Hepatocyte (in vitro differentiated cells): ENCODE results near the gene CACNA1C. TPM values are rescaled to one million over a fixed set of nuclear protein-coding genes. Genes with fewer than 3 reads are reported as not detected.

Experiments
- DNase-seq: peaks from one replicate; pipeline ENCODE4 v3.0.0-alpha.2; 2016; ENCODE audit warnings: low spot score
- H2AFZ ChIP-seq: fragments of 200-600 bp; sonication (generic); 2 replicates; pipeline ENCODE4 v1.6.0; 2016; ENCODE audit warnings: antibody characterized with exemption, mild to moderate bottlenecking
- H3K27ac ChIP-seq: fragments of 200-600 bp; sonication (generic); 2 replicates; pipeline ENCODE4 v1.5.1; 2016; ENCODE audit warnings: mild to moderate bottlenecking
- H3K27me3 ChIP-seq: fragments of 200-600 bp; sonication (generic); 2 replicates; pipeline ENCODE4 v1.6.1; 2016
- H3K36me3 ChIP-seq: fragments of 200-600 bp; sonication (generic); replicated peaks from 2 replicates; pipeline ENCODE4 v1.5.1; 2016; ENCODE audit warnings: low read depth; ENCODE audit not compliant: insufficient read depth
- H3K4me1 ChIP-seq: fragments of 200-600 bp; sonication (generic); 2 replicates; pipeline ENCODE4 v1.5.1; 2016; ENCODE audit warnings: mild to moderate bottlenecking, moderate library complexity; ENCODE audit not compliant: insufficient read depth
- H3K4me2 ChIP-seq: fragments of 200-600 bp; sonication (generic); 2 replicates; pipeline ENCODE4 v1.6.0; 2016
- H3K4me3 ChIP-seq: fragments of 200-600 bp; sonication (generic); 2 replicates; pipeline ENCODE4 v1.5.1; 2016; ENCODE audit warnings: mild to moderate bottlenecking
- H3K79me2 ChIP-seq: fragments of 200-600 bp; sonication (generic); 2 replicates; pipeline ENCODE4 v1.6.0; 2017; ENCODE audit warnings: mild to moderate bottlenecking
- H3K9me2 ChIP-seq: fragments of 200-600 bp; sonication (generic); replicated peaks from 2 replicates; pipeline ENCODE4 v1.6.0; 2017; ENCODE audit warnings: mild to moderate bottlenecking; ENCODE audit not compliant: insufficient read depth
- H3K9me3 ChIP-seq: fragments of 200-600 bp; sonication (generic); 2 replicates; pipeline ENCODE4 v1.5.1; 2016; ENCODE audit warnings: low read depth, mild to moderate bottlenecking
- H4K20me1 ChIP-seq: fragments of 200-600 bp; sonication (generic); 2 replicates; pipeline ENCODE4 v1.6.0; 2016; ENCODE audit warnings: mild to moderate bottlenecking; ENCODE audit not compliant: insufficient read depth, poor library complexity, severe bottlenecking
- EZH2 ChIP-seq: fragments of 200-600 bp; sonication (generic); IDR thresholded peaks from 2 replicates; pipeline ENCODE4 v1.6.1; 2016; ENCODE audit warnings: antibody characterized with exemption, mild to moderate bottlenecking, borderline replicate concordance
- EZH2phosphoT487 ChIP-seq: fragments of 200-600 bp; sonication (generic); IDR thresholded peaks from one replicate; pipeline ENCODE4 v1.6.1; 2018; ENCODE audit warnings: antibody characterized with exemption, mild to moderate bottlenecking, low read depth, moderate library complexity; ENCODE audit not compliant: unreplicated experiment, severe bottlenecking
- WGBS: methylation state at CpG from one replicate; pipeline ENCODE4 v1.1.6; 2016; ENCODE audit warnings: low lambda C conversion rate; ENCODE audit errors: missing lambda C conversion rate; 5-methylcytosine and 5-hydroxymethylcytosine counted together
- polyA plus RNA-seq: library from polyadenylated mRNA; unstranded; fragments of >200 nt; fragmentation: Nextera tagmentation; extraction: Ambion mirVana; gene quantifications from 2 replicates; pipeline ENCODE4 v1.2.1, GENCODE V29; 2016
- total RNA-seq: library from RNA; depleted of rRNA; stranded (reverse); fragments of >200 nt; gene quantifications from 2 replicates; pipeline ENCODE4 v1.2.3, GENCODE V29; 2014
- TF ChIP-seq, protein P1 (sequence below): fragments of 200-600 bp; sonication (generic); IDR thresholded peaks from 2 replicates; pipeline ENCODE4 v1.5.1; 2016; ENCODE audit warnings: antibody characterized with exemption, mild to moderate bottlenecking; ENCODE audit not compliant: poor library complexity

The CACNA1C gene
- total and polyA plus RNA-seq, 2 experiments from 2014 or later: 3.2 to 4.0 TPM

DNA sequence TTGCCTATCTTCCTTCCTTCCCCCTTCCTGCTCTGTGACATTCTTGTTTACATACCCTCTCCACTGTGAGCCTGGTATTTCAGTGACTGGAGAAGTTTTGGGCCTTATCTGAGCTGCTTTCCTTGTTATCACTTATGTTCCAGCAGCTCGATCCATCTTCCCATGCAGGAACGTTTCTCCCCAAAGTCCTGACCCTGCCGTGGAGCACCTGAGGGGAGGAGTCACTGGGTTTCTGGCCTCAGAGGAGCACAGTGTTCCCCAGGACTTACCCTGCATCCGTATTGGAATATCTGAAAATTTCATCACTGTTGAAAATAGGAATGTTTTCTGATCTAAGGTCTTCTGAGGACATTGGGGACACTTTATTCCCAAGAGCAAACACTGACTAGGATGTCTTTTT, 141.8 kb downstream of the CACNA1C start:
- no peaks in the 10 kb centered on the region for H3K9me3 ChIP-seq
- TF ChIP-seq EZH2phosphoT487 (no peak), EZH2 (no peak)
- TF ChIP-seq, protein P1, sequence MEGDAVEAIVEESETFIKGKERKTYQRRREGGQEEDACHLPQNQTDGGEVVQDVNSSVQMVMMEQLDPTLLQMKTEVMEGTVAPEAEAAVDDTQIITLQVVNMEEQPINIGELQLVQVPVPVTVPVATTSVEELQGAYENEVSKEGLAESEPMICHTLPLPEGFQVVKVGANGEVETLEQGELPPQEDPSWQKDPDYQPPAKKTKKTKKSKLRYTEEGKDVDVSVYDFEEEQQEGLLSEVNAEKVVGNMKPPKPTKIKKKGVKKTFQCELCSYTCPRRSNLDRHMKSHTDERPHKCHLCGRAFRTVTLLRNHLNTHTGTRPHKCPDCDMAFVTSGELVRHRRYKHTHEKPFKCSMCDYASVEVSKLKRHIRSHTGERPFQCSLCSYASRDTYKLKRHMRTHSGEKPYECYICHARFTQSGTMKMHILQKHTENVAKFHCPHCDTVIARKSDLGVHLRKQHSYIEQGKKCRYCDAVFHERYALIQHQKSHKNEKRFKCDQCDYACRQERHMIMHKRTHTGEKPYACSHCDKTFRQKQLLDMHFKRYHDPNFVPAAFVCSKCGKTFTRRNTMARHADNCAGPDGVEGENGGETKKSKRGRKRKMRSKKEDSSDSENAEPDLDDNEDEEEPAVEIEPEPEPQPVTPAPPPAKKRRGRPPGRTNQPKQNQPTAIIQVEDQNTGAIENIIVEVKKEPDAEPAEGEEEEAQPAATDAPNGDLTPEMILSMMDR: no peak
- WGBS: 42% methylated on average over 4 of the region's 4 CpGs
- no peaks in the 10 kb centered on the region for H3K27me3 ChIP-seq
- no peak overlapping the region for H2AFZ ChIP-seq
- H3K79me2 ChIP-seq: no peaks in the 10 kb centered on the region
- no peak overlapping the region for H3K4me2 ChIP-seq
- no peaks in the 10 kb centered on the region for H3K9me2 ChIP-seq
- H4K20me1 ChIP-seq: no peaks in the 10 kb centered on the region
- no peak overlapping the region for H3K27ac ChIP-seq
- H3K36me3 ChIP-seq: no peaks in the 10 kb centered on the region
- no peak overlapping the region for H3K4me3 ChIP-seq
- peaks cover 10% of the 10 kb centered on the region for H3K4me1 ChIP-seq
- DNase-seq: no peak

DNA sequence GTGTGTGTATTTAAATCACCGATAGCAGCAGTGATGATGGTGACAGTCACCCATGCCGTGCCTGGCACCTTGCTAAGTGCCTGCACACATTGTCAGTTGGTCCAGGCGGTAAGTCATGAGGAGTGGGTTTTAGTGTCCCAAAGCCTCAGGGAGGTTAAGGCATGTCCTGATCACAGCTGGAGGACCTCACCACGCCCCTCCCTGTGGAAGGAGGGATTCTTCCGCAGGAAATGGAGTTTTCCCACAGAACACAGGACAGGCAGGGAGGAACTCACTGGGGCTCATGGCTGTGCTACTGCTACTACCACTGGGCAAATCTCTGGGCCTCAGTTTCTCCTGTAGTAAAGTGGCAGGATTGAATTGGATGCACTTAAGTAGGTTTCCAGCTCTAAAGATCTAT, 142.3 kb downstream of the CACNA1C start:
- Histone ChIP-seq H2AFZ (no peak overlapping the region), H3K27ac (no peak overlapping the region), H3K79me2 (no peaks in the 10 kb centered on the region), H3K9me2 (no peaks in the 10 kb centered on the region), H3K36me3 (no peaks in the 10 kb centered on the region), H3K9me3 (no peaks in the 10 kb centered on the region), H4K20me1 (no peaks in the 10 kb centered on the region), H3K4me3 (no peak overlapping the region), H3K27me3 (no peaks in the 10 kb centered on the region), H3K4me2 (no peak overlapping the region), H3K4me1 (peaks cover 10% of the 10 kb centered on the region)
- DNase-seq: no peak
- WGBS: 80% methylated on average over 5 of the region's 5 CpGs
- no peak for TF ChIP-seq EZH2
- no peak for TF ChIP-seq EZH2phosphoT487
- TF ChIP-seq, protein P1: no peak

DNA sequence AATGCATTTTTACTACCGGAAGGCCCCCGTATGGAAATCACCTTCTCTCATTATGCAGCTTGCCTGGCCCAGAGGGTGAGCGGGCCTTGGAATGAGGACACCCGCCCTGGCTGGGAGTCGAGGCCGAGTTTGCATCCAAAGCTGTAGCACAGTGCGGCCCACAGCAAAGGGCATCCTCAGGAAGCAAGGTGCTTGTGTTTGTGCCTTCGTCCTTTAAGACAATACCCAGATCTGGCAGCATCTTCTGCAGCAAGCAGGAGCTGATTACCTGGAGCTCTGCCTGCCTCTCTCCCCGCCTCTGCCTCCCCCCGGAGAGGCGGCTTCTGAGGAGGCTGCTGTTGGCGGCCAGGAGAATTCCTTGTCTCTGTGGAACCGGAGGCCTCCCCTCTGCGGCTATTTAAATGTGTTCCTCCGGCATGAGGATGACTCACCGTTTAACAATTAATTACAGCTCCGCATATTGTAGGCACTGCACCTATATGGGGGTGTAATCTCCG, 145.3 kb downstream of the CACNA1C start:
- no peak overlapping the region for H3K27ac ChIP-seq
- peak overlapping the region; percentile 52 for H3K4me2 ChIP-seq
- H3K4me1 ChIP-seq: peaks cover 10% of the 10 kb centered on the region
- H3K27me3 ChIP-seq: no peaks in the 10 kb centered on the region
- H3K9me3 ChIP-seq: no peaks in the 10 kb centered on the region
- no peaks in the 10 kb centered on the region for H3K79me2 ChIP-seq
- H4K20me1 ChIP-seq: no peaks in the 10 kb centered on the region
- WGBS: 36% methylated on average over 18 of the region's 18 CpGs
- TF ChIP-seq EZH2 (no peak), EZH2phosphoT487 (no peak)
- TF ChIP-seq, protein P1: no peak
- H3K4me3 ChIP-seq: no peak overlapping the region
- peak; percentile 69 for DNase-seq
- no peaks in the 10 kb centered on the region for H3K9me2 ChIP-seq
- no peak overlapping the region for H2AFZ ChIP-seq
- no peaks in the 10 kb centered on the region for H3K36me3 ChIP-seq
